ENCODE results near the gene PLXNA3. TPM values are rescaled to one million over a fixed set of nuclear protein-coding genes. Genes with fewer than 3 reads are reported as not detected.

PLXNA3 gene
- total RNA-seq, 2 experiments from 2014 or later = 35.1 to 38.1 TPM

DNA sequence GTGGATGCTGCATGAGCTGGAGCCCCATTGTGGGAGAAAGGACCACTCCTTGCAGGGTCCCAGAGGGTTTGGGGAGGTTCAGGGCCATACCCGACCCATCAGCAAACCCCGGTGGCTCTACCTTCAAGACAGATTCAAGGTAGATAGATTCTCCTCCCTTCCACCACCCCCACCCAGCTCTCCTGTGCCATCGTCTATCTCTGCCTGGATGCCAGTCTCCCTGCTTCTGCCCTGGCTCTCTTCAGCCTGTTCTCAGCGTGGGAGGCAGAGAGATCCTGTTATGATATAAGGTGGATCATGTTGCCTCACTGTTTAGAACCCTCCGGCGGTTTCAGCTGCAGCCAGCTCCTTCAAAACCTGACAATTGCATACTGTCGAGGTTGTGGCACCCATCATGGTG is 15.6 kb downstream of the PLXNA3 start:
- H3K27ac Mint-ChIP-seq = no peak overlapping the region
- Histone ChIP-seq H3K36me3 (ENCODE audit: insufficient read depth, low read length) (peaks cover 14% of the 10 kb centered on the region), H3K9me3 (ENCODE audit: control insufficient read depth in 1 of 2, insufficient read depth in 1 of 2, low read length in 2 of 2) (no peaks in the 10 kb centered on the region), H3K27ac (ENCODE audit: low read depth in 1 of 2, low read length in 2 of 2) (no peak overlapping the region), H3K4me3 (ENCODE audit: low read length) (no peak overlapping the region), H3K27me3 (ENCODE audit: control insufficient read depth in 1 of 2, insufficient read depth in 2 of 2, low read length in 2 of 2) (no peaks in the 10 kb centered on the region), H3K4me1 (ENCODE audit: insufficient read depth, low read length) (peaks cover 16% of the 10 kb centered on the region)
- intact Hi-C loops (cut with DNase I, micrococcal nuclease) = no loop called here
- TF ChIP-seq, protein P1, sequence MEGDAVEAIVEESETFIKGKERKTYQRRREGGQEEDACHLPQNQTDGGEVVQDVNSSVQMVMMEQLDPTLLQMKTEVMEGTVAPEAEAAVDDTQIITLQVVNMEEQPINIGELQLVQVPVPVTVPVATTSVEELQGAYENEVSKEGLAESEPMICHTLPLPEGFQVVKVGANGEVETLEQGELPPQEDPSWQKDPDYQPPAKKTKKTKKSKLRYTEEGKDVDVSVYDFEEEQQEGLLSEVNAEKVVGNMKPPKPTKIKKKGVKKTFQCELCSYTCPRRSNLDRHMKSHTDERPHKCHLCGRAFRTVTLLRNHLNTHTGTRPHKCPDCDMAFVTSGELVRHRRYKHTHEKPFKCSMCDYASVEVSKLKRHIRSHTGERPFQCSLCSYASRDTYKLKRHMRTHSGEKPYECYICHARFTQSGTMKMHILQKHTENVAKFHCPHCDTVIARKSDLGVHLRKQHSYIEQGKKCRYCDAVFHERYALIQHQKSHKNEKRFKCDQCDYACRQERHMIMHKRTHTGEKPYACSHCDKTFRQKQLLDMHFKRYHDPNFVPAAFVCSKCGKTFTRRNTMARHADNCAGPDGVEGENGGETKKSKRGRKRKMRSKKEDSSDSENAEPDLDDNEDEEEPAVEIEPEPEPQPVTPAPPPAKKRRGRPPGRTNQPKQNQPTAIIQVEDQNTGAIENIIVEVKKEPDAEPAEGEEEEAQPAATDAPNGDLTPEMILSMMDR (IDR thresholded peaks at IDR 0.05) = no peak
- peaks cover 17% of the 10 kb centered on the region for H3K36me3 Mint-ChIP-seq (ENCODE audit: low read depth)
- ChIA-PET CTCF (no interaction called here), POLR2A (no interaction called here)
- no peaks in the 10 kb centered on the region for H3K9me3 Mint-ChIP-seq
- no peak for DNase-seq
- no peak for ATAC-seq (ENCODE audit: poor library complexity)
- H3K4me1 Mint-ChIP-seq (ENCODE audit: low read depth) = peaks cover 14% of the 10 kb centered on the region
- no peaks in the 10 kb centered on the region for H3K27me3 Mint-ChIP-seq
- H3K4me3 Mint-ChIP-seq = no peak overlapping the region

DNA sequence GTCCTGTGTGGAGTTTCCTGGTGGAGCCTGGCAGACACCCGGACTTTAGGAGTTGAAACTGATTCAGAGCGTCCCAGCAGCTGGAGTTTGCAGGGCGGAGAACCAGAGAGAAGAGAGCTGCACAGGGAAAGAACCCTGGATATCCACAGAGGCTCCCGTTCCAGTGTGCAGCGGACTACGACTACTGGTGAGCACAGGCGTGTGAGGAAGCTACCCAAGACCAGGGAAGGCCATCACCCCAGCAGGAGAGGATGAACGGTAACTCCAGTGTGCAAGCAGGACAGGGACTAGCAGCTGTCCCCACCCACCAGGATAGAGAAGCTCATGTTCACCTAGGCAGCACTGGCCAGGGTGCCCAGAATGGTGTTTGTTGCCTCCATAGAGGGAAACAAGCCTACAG is 18.7 kb downstream of the PLXNA3 start:
- no peaks in the 10 kb centered on the region for H3K9me3 Mint-ChIP-seq
- peak overlapping the region; percentile 56 for H3K4me3 Mint-ChIP-seq
- ChIA-PET POLR2A (interaction anchor here (1.0 to 1.2 kb wide), 2 partner anchors 33 to 78 kb away, joined by 3 read pairs; no protein-coding TSS in a partner anchor), CTCF (no interaction called here)
- ATAC-seq (ENCODE audit: poor library complexity) (no peak), DNase-seq (no peak)
- peaks cover 23% of the 10 kb centered on the region for H3K4me1 Mint-ChIP-seq (ENCODE audit: low read depth)
- H3K27me3 ChIP-seq (ENCODE audit: control insufficient read depth in 1 of 2, insufficient read depth in 2 of 2, low read length in 2 of 2) = no peaks in the 10 kb centered on the region
- peak overlapping the region; percentile 90 for H3K27ac Mint-ChIP-seq
- H3K27me3 Mint-ChIP-seq = no peaks in the 10 kb centered on the region
- TF ChIP-seq, protein P1 (IDR thresholded peaks at IDR 0.05) = no peak
- peaks cover 24% of the 10 kb centered on the region for H3K4me1 ChIP-seq (ENCODE audit: insufficient read depth, low read length)
- intact Hi-C loops (cut with DNase I, micrococcal nuclease) = loop anchor here in 1 of 2 experiments (5.0 kb wide), 1 partner anchor 40 kb away; the partner anchor contains the start of gene FAM3A
- H3K36me3 ChIP-seq (ENCODE audit: insufficient read depth, low read length) = no peaks in the 10 kb centered on the region
- no peak overlapping the region for H3K4me3 ChIP-seq (ENCODE audit: low read length)
- peaks cover 7% of the 10 kb centered on the region for H3K36me3 Mint-ChIP-seq (ENCODE audit: low read depth)
- H3K27ac ChIP-seq (ENCODE audit: low read depth in 1 of 2, low read length in 2 of 2) = no peak overlapping the region
- H3K9me3 ChIP-seq (ENCODE audit: control insufficient read depth in 1 of 2, insufficient read depth in 1 of 2, low read length in 2 of 2) = no peaks in the 10 kb centered on the region

DNA sequence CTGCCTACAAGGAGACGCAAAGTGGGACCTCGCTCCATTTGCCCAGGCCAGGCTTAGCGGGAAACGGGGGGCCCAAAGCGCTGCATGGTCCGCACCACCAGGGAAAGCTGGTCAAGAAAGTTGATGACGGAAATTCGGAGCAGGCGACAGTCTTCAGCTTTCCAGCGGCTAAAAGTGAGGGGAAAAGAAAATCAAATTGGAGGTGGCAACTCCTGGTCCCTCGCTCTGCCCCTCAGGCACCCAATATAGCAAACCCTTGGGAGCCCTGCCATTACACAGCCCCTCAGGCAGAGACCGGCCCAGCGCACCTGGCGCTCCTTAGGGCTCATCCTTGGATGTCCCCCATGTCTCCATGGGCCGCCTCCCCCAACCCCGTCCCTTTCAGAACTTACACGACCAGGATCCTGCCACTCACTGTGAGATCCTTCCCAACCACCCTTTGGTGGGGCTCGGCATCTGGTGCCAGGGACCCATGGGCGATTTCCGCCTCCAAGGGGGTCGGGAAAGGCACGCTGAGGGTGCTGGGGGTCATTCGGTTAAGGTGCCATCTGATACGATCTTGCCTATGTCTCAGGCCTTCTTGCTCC is 19.9 kb downstream of the PLXNA3 start:
- Mint-ChIP-seq H3K27me3 (no peaks in the 10 kb centered on the region), H3K36me3 (ENCODE audit: low read depth) (peaks cover 7% of the 10 kb centered on the region), H3K4me3 (peak overlapping the region; percentile 78), H3K4me1 (ENCODE audit: low read depth) (peaks cover 26% of the 10 kb centered on the region), H3K27ac (peak overlapping the region; percentile 90), H3K9me3 (no peaks in the 10 kb centered on the region)
- Histone ChIP-seq H3K4me3 (ENCODE audit: low read length) (peak overlapping the region; percentile 56), H3K27ac (ENCODE audit: low read depth in 1 of 2, low read length in 2 of 2) (peak overlapping the region; percentile 34 to 74), H3K27me3 (ENCODE audit: control insufficient read depth in 1 of 2, insufficient read depth in 2 of 2, low read length in 2 of 2) (no peaks in the 10 kb centered on the region), H3K4me1 (ENCODE audit: insufficient read depth, low read length) (peaks cover 24% of the 10 kb centered on the region), H3K36me3 (ENCODE audit: insufficient read depth, low read length) (no peaks in the 10 kb centered on the region), H3K9me3 (ENCODE audit: control insufficient read depth in 1 of 2, insufficient read depth in 1 of 2, low read length in 2 of 2) (no peaks in the 10 kb centered on the region)
- ChIA-PET POLR2A (interaction anchor here (0.7 to 1.5 kb wide), 8 partner anchors 9 to 80 kb away, joined by 3 to 8 read pairs (median 3); partner anchors contain the start of genes FAM3A, PLXNA3, RPL10 and UBL4A), CTCF (interaction anchor here (1.1 kb wide), 1 partner anchor 12 kb away, joined by 3 read pairs; the partner anchor contains the start of gene SLC10A3)
- intact Hi-C loops (cut with DNase I, micrococcal nuclease) = loop anchor here in 1 of 2 experiments (1.0 to 5.0 kb wide), 2 partner anchors 20 to 39 kb away; partner anchors contain the start of genes FAM3A and PLXNA3
- TF ChIP-seq, protein P1 (IDR thresholded peaks at IDR 0.05) = no peak
- no peak for ATAC-seq (ENCODE audit: poor library complexity)
- no peak for DNase-seq
